Stimulated activated naive CD4-positive, alpha-beta T cell treated with Interleukin-2 at 50 U/mL for 16 hours (primary cell): Measurements from ENCODE around the gene CLRN3.

Experiments used
- DNase-seq: peaks from one replicate; lab custom pipeline; 2025; lab: John Stamatoyannopoulos, UW

The CLRN3 gene

GRCh38 chr10:127845756-127846155 is 47.0 kb downstream of the CLRN3 start:
- no peak for DNase-seq

GRCh38 chr10:127840884-127841283 is 51.9 kb downstream of the CLRN3 start:
- no peak for DNase-seq

- DNase-seq, result no peak
These were observed 55.8 kb downstream of the CLRN3 start for GRCh38 chr10:127836966-127837365.

- DNase-seq, result no peak
These were observed 56.6 kb downstream of the CLRN3 start for GRCh38 chr10:127836176-127836575.

- no peak for DNase-seq
These were observed 58.0 kb downstream of the CLRN3 start for GRCh38 chr10:127834791-127835190.

- no peak for DNase-seq
These were observed 58.5 kb downstream of the CLRN3 start for GRCh38 chr10:127834221-127834620.

GRCh38 chr10:127833804-127834203 is 58.9 kb downstream of the CLRN3 start:
- no peak for DNase-seq

GRCh38 chr10:127832501-127832900 is 60.2 kb downstream of the CLRN3 start:
- DNase-seq, result no peak

- DNase-seq, result no peak
These were observed 62.3 kb downstream of the CLRN3 start for GRCh38 chr10:127830414-127830813.
